ENCODE measurements around the gene TBC1D10A.

TBC1D10A gene

DNA sequence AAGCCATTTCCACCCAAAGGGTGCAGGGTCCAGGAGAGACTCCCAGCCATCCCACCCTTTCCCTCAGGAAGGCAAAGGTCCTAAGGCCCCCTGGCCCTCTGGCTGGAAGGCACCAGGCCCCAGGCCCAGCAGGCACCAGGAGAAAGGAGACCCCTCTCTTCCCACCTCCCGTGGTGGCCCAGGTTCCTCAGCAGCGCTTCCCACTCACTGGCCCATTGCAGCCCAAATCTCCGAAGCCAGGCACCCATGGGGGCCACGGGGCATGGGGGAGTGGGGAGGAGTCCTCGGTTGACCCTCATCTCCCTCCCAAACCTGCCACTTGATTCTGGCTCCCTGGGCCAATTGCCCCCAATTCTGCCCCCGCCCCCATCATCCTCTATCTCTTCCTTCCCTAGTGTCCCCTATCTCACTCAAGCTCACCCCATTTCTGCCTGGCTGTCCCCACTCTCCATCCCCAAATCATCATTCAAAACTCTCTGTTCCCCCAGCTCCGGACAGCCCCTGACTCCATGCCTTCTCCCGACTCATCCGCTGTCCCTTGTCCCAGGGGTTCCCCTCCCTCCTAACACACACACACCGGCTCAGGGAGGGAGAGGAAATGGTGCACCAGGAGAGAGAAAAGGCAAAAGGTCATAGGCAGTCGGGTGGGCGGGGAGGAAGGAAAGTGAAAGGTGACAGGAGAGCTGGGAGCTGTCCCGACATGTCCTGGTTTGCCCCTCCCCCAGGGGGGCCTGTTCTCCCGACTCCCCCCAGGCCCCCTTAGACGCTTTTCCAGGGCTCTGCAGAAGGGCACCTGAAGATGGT, 81.4 kb downstream of the TBC1D10A start:
- DNase-seq: no peak

DNA sequence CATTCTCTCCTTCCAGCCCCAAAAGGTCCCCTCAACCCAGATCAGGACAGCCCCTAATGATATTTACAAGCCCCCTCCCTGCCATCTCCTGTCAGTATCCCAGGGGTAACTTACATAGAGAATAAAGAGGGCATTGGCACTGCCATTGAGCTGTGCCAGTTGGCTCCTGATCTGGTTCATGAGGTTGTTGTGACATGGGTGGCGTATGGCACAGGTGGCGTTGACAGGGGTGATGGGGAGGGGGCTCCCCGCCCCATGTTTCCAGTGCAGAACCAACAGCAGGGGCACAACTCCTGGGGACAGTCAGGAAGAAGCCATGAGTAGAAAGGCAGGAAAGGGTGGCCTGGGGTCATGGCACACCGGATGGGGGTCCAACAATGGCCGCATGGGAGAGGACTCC, 82.1 kb downstream of the TBC1D10A start:
- no peak for DNase-seq

- no peak for DNase-seq
These were observed 82.7 kb downstream of the TBC1D10A start for GRCh38 chr22:30244066-30244465.

GRCh38 chr22:30243661-30244060, 83.1 kb downstream of the TBC1D10A start:
- DNase-seq: no peak

Measured in CD4-positive, alpha-beta T cell treated with Interleukin-21 for 1 hour (primary cell).